RWPE1 (cell line): ENCODE measurements around the gene OR2C3.

Source experiments
- CTCF ChIA-PET: fragments of 350-600 bp; sonication (Branson Sonifier 250); formaldehyde crosslinking; extraction: SDS; loops from one replicate; lab custom pipeline; 2021; lab: Yijun Ruan, JAX
- POLR2A ChIA-PET: fragments of 400-600 bp; formaldehyde crosslinking; extraction: SDS; loops from one replicate; lab custom pipeline; 2020; ENCODE audit warnings: antibody characterized with exemption; ENCODE audit not compliant: low non-redundant PET; lab: Yijun Ruan, JAX
- DNase-seq: peaks from one replicate; pipeline ENCODE4 v3.0.0; 2012; ENCODE audit warnings: low spot score
- H3K27ac ChIP-seq: fragments of 450-650 bp; 2 replicates; pipeline ENCODE4 v1.5.1; 2017
- TF ChIP-seq, protein P1 (sequence below): fragments of 450-650 bp; conservative IDR thresholded peaks from 2 replicates; pipeline ENCODE4 v1.5.1; 2017; ENCODE audit warnings: low read depth, mild to moderate bottlenecking

OR2C3 gene

DNA sequence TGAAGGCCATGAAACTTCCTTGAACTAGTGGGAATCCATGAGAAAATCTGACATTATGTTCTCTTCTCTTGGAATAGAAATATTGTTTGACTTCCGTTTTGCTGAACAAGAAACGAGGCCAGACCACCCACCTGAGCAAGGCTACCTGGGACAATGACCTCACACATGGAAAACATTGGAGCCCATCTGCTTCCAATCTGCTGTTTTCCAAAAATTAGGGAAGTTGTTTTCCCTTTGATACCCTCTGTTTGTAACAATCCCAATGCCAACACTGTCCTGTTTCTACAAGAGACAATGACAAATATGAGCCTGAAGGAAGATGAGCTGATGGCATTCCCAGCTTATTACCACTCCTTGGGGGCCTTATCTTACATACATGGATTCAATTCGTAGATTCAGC is 29.4 kb downstream of the OR2C3 start:
- ChIA-PET POLR2A (no interaction called here), CTCF (no interaction called here)
- DNase-seq = no peak
- H3K27ac ChIP-seq = no peak overlapping the region
- TF ChIP-seq, protein P1, sequence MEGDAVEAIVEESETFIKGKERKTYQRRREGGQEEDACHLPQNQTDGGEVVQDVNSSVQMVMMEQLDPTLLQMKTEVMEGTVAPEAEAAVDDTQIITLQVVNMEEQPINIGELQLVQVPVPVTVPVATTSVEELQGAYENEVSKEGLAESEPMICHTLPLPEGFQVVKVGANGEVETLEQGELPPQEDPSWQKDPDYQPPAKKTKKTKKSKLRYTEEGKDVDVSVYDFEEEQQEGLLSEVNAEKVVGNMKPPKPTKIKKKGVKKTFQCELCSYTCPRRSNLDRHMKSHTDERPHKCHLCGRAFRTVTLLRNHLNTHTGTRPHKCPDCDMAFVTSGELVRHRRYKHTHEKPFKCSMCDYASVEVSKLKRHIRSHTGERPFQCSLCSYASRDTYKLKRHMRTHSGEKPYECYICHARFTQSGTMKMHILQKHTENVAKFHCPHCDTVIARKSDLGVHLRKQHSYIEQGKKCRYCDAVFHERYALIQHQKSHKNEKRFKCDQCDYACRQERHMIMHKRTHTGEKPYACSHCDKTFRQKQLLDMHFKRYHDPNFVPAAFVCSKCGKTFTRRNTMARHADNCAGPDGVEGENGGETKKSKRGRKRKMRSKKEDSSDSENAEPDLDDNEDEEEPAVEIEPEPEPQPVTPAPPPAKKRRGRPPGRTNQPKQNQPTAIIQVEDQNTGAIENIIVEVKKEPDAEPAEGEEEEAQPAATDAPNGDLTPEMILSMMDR = no peak

- no peak for DNase-seq
- POLR2A ChIA-PET = no interaction called here
- TF ChIP-seq, protein P1 = no peak
- CTCF ChIA-PET = no interaction called here
- H3K27ac ChIP-seq = no peak overlapping the region
These were observed 35.4 kb downstream of the OR2C3 start for GRCh38 chr1:247500865-247501264.

- ChIA-PET POLR2A (no interaction called here), CTCF (interaction anchor here (0.6 kb wide), 1 partner anchor 147 kb away, joined by 4 read pairs; no protein-coding TSS in a partner anchor)
- H3K27ac ChIP-seq = no peak overlapping the region
- DNase-seq = no peak
- TF ChIP-seq, protein P1 = no peak
These were observed 39.5 kb downstream of the OR2C3 start for GRCh38 chr1:247496581-247497285.

DNA sequence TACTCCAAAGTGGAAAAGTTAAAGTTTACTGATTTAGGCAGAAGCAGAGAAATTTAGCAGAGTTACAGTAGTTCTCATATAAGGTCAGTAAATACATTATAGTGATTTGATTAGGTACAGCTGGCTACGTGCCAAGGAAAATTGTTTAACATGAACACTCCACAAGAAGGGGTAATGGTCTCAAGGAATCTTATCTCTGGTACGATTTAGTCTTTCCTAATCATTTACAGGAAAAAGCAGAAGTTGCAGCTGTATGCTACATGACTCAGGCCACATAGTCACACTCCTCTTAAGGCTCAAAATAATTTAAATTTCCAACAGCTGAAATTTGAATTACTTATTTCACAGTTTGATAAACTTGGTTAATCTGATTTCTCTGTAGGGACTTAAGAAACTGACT is 41.5 kb downstream of the OR2C3 start:
- ChIA-PET CTCF (interaction anchor here (0.6 to 1.2 kb wide), 2 partner anchors 121 to 122 kb away, joined by 3 to 5 read pairs; no protein-coding TSS in a partner anchor), POLR2A (no interaction called here)
- no peak overlapping the region for H3K27ac ChIP-seq
- TF ChIP-seq, protein P1 = no peak
- no peak for DNase-seq

DNA sequence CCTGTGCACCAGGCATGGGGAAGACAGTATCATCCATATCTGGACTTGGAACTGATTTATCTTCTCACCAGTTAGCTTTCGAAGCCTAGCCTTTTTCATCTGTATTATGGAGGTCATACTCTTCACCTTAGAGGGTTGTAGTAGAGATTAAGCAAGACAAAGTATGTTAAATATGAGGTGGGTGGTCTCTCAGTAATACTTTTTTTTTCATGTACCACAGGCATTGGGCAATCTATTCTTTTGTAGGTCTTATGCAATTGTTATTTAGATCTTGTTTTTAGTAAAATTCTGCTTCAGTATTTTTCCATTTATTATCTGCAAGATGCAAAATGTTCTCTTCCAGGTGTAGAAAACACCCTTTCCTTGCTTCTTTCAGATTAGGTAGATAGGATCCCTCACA is 43.1 kb downstream of the OR2C3 start:
- no peak overlapping the region for H3K27ac ChIP-seq
- CTCF ChIA-PET = interaction anchor here (1.0 kb wide), 1 partner anchor 120 kb away, joined by 3 read pairs; no protein-coding TSS in a partner anchor
- DNase-seq = no peak
- POLR2A ChIA-PET = no interaction called here
- TF ChIP-seq, protein P1 = no peak

GRCh38 chr1:247491328-247491727 is 44.9 kb downstream of the OR2C3 start:
- no peak for DNase-seq
- POLR2A ChIA-PET = no interaction called here
- CTCF ChIA-PET = interaction anchor here (1.4 kb wide), 1 partner anchor 101 kb away, joined by 7 read pairs; no protein-coding TSS in a partner anchor
- H3K27ac ChIP-seq = no peak overlapping the region
- TF ChIP-seq, protein P1 = no peak
